Spleen (tissue), 13 donors: ENCODE data around the gene WDR43. TPM values are rescaled to one million over a fixed set of nuclear protein-coding genes. Genes with fewer than 3 reads are reported as not detected.

ENCODE experiments used
- DNase-seq: peaks from one replicate; pipeline ENCODE4 v3.0.0-alpha.2; 2020
- H3K27ac ChIP-seq, 8 donors: fragments of 200-600 bp; sonication (generic) in 7 of 8; 1 replicate in 4 of 8; 2 replicates in 4 of 8; pipeline versions ENCODE4 v1.5.0 to v1.8.0; 2016 to 2021; ENCODE audit warnings: inconsistent platforms in 4 of 8, mild to moderate bottlenecking in 4 of 8, moderate library complexity in 1 of 8
- H3K27me3 ChIP-seq, 7 donors: fragments of 200-600 bp; sonication (generic) in 6 of 7; replicated peaks in 1 of 7; 1 replicate in 4 of 7; 2 replicates in 3 of 7; pipeline versions ENCODE4 v1.5.0 to v1.8.0; 2016 to 2021; ENCODE audit warnings: inconsistent platforms in 3 of 7, mild to moderate bottlenecking in 1 of 7
- H3K36me3 ChIP-seq, 6 donors: fragments of 200-600 bp; sonication (generic) in 5 of 6; 1 replicate in 4 of 6; 2 replicates in 2 of 6; pipeline versions ENCODE4 v1.5.0 to v1.8.0; 2016 to 2021; ENCODE audit warnings: inconsistent platforms in 2 of 6
- H3K4me1 ChIP-seq, 6 donors: fragments of 200-600 bp; sonication (generic) in 5 of 6; 1 replicate in 3 of 6; 2 replicates in 3 of 6; pipeline versions ENCODE4 v1.5.0 to v1.8.0; 2016 to 2021; ENCODE audit warnings: inconsistent platforms in 3 of 6
- H3K4me3 ChIP-seq, 8 donors: fragments of 200-600 bp; sonication (generic) in 7 of 8; 1 replicate in 4 of 8; 2 replicates in 4 of 8; pipeline versions ENCODE4 v1.5.0 to v1.8.0; 2016 to 2021; ENCODE audit warnings: inconsistent platforms in 4 of 8, mild to moderate bottlenecking in 4 of 8, moderate library complexity in 2 of 8
- H3K9me3 ChIP-seq, 8 donors: fragments of 200-600 bp; sonication (generic) in 7 of 8; 1 replicate in 4 of 8; 2 replicates in 4 of 8; pipeline versions ENCODE4 v1.5.0 to v1.8.0; 2016 to 2021; ENCODE audit warnings: inconsistent platforms in 4 of 8
- CTCF ChIP-seq, 11 experiments: fragments of 200-600 bp in 7 of 11; fragments of 450-650 bp in 4 of 11; sonication (generic) in 4 of 11; IDR thresholded peaks in 8 of 11; conservative IDR thresholded peaks in 3 of 11; 1 replicate in 7 of 11; 2 replicates in 4 of 11; pipeline versions ENCODE4 v1.4.0 to v1.8.0; 2016 to 2021; ENCODE audit warnings: antibody characterized with exemption in 11 of 11, inconsistent platforms in 4 of 11, mild to moderate bottlenecking in 1 of 11
- POLR2A ChIP-seq, 3 donors: fragments of 450-650 bp; IDR thresholded peaks; one replicate each; pipeline ENCODE4 v1.5.1; 2017; ENCODE audit warnings: antibody characterized with exemption in 3 of 3, mild to moderate bottlenecking in 1 of 3
- POLR2AphosphoS5 ChIP-seq, 3 donors: sonication (generic); formaldehyde crosslinking; IDR thresholded peaks; one replicate each; pipeline ENCODE4 v1.5.1; 2017; ENCODE audit warnings: antibody characterized with exemption in 3 of 3
- WGBS, 5 donors: extraction: QIAGEN DNeasy Blood & Tissue Kit in 3 of 5; methylation state at CpG; one replicate each; pipeline versions ENCODE4 v1.1.5 to v1.1.7; 2013 to 2018; 5-methylcytosine and 5-hydroxymethylcytosine counted together
- intact Hi-C: fragments of 100-400 bp; cut with DNase I; formaldehyde crosslinking; loops from one replicate; pipeline ENCODE4 v1.15.0; 2023; ENCODE audit warnings: low total_unique reads
- long read RNA-seq, 2 donors: transcript quantifications; one replicate each; lab custom pipeline, GENCODE V29; 2026
- polyA plus RNA-seq, 3 donors: library from polyadenylated mRNA; stranded (reverse); fragments of 200-250 nt; gene quantifications; one replicate each; pipeline ENCODE4 v1.2.1, GENCODE V29; 2013
- total RNA-seq, 7 donors: library from RNA; depleted of rRNA in 3 of 7; stranded (reverse); fragments of >200 nt in 3 of 7; fragmentation: NEBNext Ultra II Directional in 4 of 7; extraction: Animal tissue kit (Norgen Biotek cat#: 25700) in 4 of 7; gene quantifications; one replicate each; pipeline versions ENCODE4 v1.1.0 to v1.2.1, GENCODE V29; 2016 to 2021
- donor health status: healthy with polysubstance abuse.
- donor health status: DM: no; HTN: no; CAD: no; lungs with moderate emphysema.
- donor health status: DM: no; HTN: no; CAD: no.
- donor health status: Bipolar disorder and iron deficiency.
- donor health status: healthy.
- donor health status: DM: no; HTN: no; CAD: no.
- donor health status: DM: yes; HTN: yes; CAD: no.

The WDR43 gene
- 10 to 100 TPM; 22.7 to 49.8 (median 43.4) TPM for total RNA-seq
- 10 to 100 TPM; 10.8 to 14.7 (median 14.6) TPM for polyA plus RNA-seq
- long read RNA-seq, donor 1, transcript WDR43-202 (18 exons, 3,533 nt): major isoform, 6 of 19 reads
- long read RNA-seq, donor 1, partial matches to known transcripts: 13 of 19 reads
- long read RNA-seq, donor 1, other reads (novel, unspliced or antisense): 0 of 19 reads
- long read RNA-seq, donor 2, transcript WDR43-202 (18 exons, 3,533 nt): major isoform, 7 of 23 reads
- long read RNA-seq, donor 2, partial matches to known transcripts: 16 of 23 reads
- long read RNA-seq, donor 2, other reads (novel, unspliced or antisense): 0 of 23 reads

- intact Hi-C loops: no loop called here
- 0 to 1% (median 1%) methylated on average over 21 to 79 of the region's 79 CpGs for WGBS, 5 donors
- H3K4me3 ChIP-seq: peak within 1 kb of the TSS; percentile 99 to 100 (median 100)
Measured at GRCh38 chr2:28894470-28895188, at the start of gene WDR43. Gene WDR43, plus strand, starts transcription at chr2:28894667. Its CDS starts 32 bp downstream, at chr2:28894699.

GRCh38 chr2:28855193-28855592, 39.3 kb upstream of the WDR43 start:
- Histone ChIP-seq H3K36me3 (peaks cover 0 to 69% (median 17%) of the 10 kb centered on the region in 6 donors), H3K27ac (no peak overlapping the region)
- 95 to 100% (median 98%) methylated on average over 1 of the region's 1 CpG for WGBS, 5 donors

More at GRCh38 chr2:28894470-28895188, at the start of gene WDR43:
- peak within 1 kb of the TSS; percentile 72 to 89 (median 83) for H3K27ac ChIP-seq
- peak; percentile 95 to 99 (median 96) for TF ChIP-seq POLR2AphosphoS5 (IDR thresholded peaks at IDR 0.05)
- peak in 2 of 3 donors; percentile 61 to 88 for TF ChIP-seq POLR2A (IDR thresholded peaks at IDR 0.05)
- TF ChIP-seq CTCF (IDR thresholded peaks at IDR 0.05 in 8 of 11, conservative IDR thresholded peaks at IDR 0.05 in 3 of 11): peak in 2 of 11 experiments; percentile 15 to 23
- no peaks in the 10 kb centered on the region for H3K27me3 ChIP-seq
- no peaks in the 10 kb centered on the region for H3K36me3 ChIP-seq
- DNase-seq: peak; percentile 100
- H3K9me3 ChIP-seq: no peaks in the 10 kb centered on the region
- H3K4me1 ChIP-seq: peaks cover 31 to 47% (median 44%) of the 10 kb centered on the region in 6 donors

GRCh38 chr2:28855977-28856376, 38.5 kb upstream of the WDR43 start:
- Histone ChIP-seq H3K4me1 (no peaks in the 10 kb centered on the region), H3K27me3 (no peaks in the 10 kb centered on the region), H3K4me3 (no peak overlapping the region), H3K27ac (no peak overlapping the region), H3K36me3 (peaks cover 0 to 69% (median 19%) of the 10 kb centered on the region in 6 donors), H3K9me3 (no peaks in the 10 kb centered on the region)
- TF ChIP-seq CTCF (IDR thresholded peaks at IDR 0.05 in 8 of 11, conservative IDR thresholded peaks at IDR 0.05 in 3 of 11) (no peak), POLR2AphosphoS5 (IDR thresholded peaks at IDR 0.05) (no peak), POLR2A (IDR thresholded peaks at IDR 0.05) (no peak)
- DNase-seq: no peak
- intact Hi-C loops: no loop called here

More at GRCh38 chr2:28855193-28855592, 39.3 kb upstream of the WDR43 start:
- TF ChIP-seq CTCF (IDR thresholded peaks at IDR 0.05 in 8 of 11, conservative IDR thresholded peaks at IDR 0.05 in 3 of 11): no peak
- TF ChIP-seq POLR2AphosphoS5 (IDR thresholded peaks at IDR 0.05): no peak
- TF ChIP-seq POLR2A (IDR thresholded peaks at IDR 0.05): no peak
- no peak overlapping the region for H3K4me3 ChIP-seq
- no peak for DNase-seq
- H3K27me3 ChIP-seq: no peaks in the 10 kb centered on the region
- H3K9me3 ChIP-seq: no peaks in the 10 kb centered on the region
- intact Hi-C loops: no loop called here
- no peaks in the 10 kb centered on the region for H3K4me1 ChIP-seq

- Histone ChIP-seq H3K4me1 (peaks cover 28 to 70% (median 52%) of the 10 kb centered on the region in 6 donors), H3K9me3 (no peaks in the 10 kb centered on the region), H3K27ac (no peak overlapping the region), H3K36me3 (peaks cover 0 to 23% (median under 1%) of the 10 kb centered on the region in 6 donors), H3K27me3 (no peaks in the 10 kb centered on the region), H3K4me3 (peak overlapping the region in 6 of 8 donors; percentile 79 to 97 (median 95))
- intact Hi-C loops: no loop called here
- WGBS, 5 donors: 76 to 92% (median 87%) methylated on average over 12 of the region's 12 CpGs
- DNase-seq: no peak
- TF ChIP-seq POLR2A (IDR thresholded peaks at IDR 0.05) (no peak), POLR2AphosphoS5 (IDR thresholded peaks at IDR 0.05) (no peak), CTCF (IDR thresholded peaks at IDR 0.05 in 8 of 11, conservative IDR thresholded peaks at IDR 0.05 in 3 of 11) (no peak)
Measured at GRCh38 chr2:28868611-28869010, 25.9 kb upstream of the WDR43 start.
